Stimulated activated CD4-positive, alpha-beta T cell treated with anti-CD3 and anti-CD28 coated beads, Interleukin-4, amount 100 ng/mL, for 48 hours (primary cell): ENCODE results near the gene CDCA8.
"Not testable (repeated sequence)": the region's sequence is repeated elsewhere in the genome, so short reads cannot be mapped to it uniquely, and the experiment has no call there.

Experiments
- DNase-seq, 2 donors: peaks; one replicate each; pipeline ENCODE4 v3.0.0-alpha.2; 2020; ENCODE audit warnings: low read depth in 2 of 2

CDCA8 gene

DNA sequence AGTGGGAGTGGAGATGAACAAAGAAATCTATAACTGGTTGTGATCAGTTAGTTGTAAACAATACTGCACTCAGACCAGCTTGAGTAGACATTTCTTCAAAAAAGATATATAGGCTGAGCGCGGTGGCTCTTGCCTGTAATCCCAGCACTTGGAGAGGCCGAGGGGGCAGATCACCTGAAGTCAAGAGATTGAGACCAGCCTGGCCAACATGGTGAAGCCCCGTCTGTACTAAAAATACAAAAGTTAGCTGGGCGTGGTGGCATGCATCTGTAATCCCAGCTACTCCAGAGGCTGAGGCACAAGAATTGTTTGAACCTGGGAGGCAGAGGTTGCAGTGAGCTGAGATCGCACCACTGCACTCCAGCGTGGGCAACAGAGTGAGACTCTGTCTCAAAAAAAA, 45.7 kb downstream of the CDCA8 start:
- not testable (repeated sequence) for DNase-seq

DNA sequence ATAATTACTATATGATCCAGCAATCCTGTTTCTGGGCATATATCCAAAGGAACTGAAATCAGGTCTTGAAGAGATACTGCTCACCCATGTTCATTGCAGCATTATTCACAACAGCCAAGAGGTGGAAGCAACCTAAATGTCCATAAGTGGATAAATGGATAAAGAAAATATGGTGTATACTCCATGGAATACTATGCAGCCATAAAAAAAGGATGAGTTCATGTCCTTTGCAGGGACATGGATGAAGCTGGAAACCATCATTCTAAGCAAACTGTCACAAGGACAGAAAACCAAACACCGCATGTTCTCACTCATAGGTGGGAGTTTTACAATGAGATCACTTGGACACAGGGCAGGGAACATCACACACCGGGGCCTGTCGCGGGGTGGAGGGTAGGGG, 46.3 kb downstream of the CDCA8 start:
- DNase-seq = not testable (repeated sequence)

DNA sequence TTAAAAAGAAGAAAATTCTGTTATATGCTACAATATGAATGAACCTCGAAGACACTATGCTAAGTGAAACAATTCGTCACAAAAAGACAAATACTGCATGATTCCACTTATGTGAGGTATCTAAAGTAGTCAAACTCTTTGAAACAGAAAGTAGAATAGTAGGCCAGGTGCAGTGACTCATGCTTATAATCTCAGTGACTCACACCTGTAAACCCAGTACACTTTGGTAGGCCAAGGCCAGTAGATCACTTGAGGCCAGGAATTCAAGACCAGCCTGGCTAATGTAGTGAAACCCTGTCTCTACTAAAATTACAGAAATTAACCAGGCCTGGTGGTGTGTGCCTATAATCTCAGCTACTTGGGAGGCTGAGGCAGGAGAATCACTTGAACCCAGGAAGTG, 46.9 kb downstream of the CDCA8 start:
- DNase-seq = no peak

DNA sequence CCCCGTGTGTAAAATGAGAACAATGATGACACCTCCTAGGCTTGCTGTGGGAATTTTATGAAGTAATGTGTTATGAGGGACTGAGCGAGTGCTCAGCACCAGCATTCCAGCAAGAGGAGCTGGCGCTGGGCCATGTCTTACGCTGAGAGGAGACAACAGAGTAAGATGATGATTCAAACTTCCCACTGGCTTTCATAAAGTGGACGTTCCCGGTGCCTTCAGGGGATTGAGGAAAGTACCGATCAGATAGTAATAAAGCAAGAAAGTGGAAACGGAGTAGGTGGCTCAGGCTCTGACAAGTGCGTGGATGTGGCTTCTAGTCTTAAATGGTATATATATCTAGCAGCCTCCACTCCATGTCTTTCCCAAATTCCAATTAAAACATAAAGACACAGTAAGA, 48.8 kb downstream of the CDCA8 start:
- no peak for DNase-seq

DNA sequence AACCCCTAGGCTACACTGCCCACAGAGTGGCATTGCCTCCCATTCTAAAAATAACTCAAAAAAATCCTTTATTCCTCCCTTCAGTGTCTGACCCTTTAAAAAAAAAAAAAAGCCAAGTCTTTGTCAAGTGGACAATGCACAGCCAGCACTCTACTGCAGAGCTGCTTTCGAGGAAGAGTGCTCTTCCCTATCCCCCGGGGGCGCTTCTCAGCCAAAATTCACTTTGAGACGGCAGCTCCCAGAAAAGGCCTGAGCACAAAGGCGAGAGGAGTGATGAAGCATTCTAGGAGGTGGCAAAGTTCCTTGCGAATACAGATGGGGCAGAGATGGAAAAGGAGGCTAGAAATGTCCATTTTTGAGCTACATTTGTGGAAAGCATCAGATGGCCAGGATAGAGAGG, 49.3 kb downstream of the CDCA8 start:
- no peak for DNase-seq

DNA sequence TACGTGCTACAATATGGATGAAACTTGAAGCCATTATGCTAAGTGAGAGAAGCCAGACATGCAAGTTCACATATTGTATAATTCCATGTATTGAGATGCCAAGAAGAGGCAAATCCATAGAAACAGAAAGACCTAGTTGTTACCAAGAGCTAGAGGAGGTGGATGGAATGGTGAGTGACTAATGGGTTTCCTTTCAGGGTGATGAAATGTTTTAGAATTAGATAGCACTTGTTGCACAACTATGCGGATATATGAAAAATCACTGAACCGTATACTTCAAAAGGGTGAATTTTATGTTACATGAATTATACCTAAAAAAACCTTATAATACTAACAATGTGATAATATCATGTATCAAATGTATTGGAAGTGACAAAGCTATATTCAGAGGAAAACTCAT, 54.5 kb downstream of the CDCA8 start:
- no peak for DNase-seq

DNA sequence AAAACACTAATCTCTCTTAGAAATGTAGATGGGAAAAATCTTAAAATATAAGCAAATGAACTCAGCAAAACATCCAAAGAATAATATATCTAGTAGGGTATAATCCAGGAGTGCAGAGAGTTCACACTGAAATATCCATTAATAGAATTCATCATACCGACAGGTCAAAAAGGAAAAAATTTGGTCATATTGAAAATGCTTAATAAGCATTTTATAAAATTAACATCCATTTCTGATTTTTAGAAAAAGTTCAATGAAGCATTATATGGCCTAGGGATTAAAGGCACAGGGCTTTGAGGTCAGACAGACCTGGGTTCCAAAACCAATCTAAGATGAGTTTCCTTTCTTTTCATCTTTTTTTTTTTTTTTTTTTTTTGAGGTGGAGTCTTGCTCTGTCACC, 56.2 kb downstream of the CDCA8 start:
- no peak for DNase-seq

DNA sequence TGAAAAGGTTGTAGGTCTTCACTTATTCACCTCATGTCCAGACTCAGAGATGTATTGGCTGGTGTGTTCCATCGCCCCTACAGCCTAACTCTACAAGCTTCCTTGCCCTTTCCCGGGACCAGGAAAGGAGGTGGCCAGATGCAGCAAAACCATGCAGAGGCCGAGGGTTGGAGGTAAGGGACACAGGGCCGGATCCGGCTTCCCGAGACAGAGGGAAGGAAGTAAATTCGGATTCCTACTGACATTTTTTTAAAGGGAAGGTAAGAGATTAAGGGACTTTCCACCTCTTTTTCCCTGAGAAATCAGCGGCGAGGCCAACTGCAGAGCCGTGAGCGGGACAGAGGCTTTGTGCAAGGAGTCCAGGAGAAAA, 59.9 kb downstream of the CDCA8 start:
- DNase-seq = no peak

DNA sequence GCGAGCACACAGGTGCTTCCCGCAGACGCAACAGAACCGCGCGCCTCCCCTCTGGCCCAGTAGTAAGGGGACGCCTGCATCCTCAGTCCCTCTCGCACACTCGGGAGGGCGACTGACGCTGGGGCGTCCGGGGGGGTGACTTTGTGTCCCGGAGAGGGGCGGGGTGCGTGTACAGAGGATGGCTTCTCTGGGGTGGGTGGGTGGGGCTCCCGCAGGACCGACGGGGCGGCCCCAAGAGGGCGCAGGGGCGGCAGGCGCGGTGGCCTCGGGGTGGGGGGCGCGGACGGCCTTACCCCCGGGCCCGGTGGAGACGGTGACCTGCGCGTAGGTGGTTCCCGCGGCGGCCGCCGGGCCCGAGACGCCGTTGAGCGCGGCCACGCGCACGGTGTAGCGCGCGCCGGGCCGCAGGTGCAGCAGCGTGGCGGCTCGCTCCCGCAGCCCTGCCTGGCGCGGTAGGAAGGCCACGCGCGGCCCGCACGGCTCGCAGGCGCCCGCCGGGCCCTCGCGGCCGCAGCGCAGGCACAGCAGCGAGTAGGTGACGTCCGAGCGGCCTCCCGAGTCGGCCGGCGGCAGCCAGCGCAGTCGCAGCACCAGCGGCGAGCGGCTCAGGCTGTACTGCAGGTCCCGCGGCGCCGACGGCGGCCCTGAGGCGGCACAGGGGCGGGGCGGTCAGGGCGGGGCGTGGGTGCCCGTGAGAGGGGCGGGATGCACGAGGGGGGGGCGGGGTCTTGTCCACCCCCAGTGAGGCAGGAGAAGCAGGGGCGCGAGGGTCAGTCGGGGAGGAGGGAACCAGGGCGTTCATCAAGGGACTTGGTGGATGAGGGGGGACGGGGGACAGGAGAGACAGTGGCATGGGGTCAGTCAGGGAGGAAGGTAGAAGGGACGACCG, 60.5 kb downstream of the CDCA8 start:
- DNase-seq = peak in 1 of 2 donors; percentile 22

DNA sequence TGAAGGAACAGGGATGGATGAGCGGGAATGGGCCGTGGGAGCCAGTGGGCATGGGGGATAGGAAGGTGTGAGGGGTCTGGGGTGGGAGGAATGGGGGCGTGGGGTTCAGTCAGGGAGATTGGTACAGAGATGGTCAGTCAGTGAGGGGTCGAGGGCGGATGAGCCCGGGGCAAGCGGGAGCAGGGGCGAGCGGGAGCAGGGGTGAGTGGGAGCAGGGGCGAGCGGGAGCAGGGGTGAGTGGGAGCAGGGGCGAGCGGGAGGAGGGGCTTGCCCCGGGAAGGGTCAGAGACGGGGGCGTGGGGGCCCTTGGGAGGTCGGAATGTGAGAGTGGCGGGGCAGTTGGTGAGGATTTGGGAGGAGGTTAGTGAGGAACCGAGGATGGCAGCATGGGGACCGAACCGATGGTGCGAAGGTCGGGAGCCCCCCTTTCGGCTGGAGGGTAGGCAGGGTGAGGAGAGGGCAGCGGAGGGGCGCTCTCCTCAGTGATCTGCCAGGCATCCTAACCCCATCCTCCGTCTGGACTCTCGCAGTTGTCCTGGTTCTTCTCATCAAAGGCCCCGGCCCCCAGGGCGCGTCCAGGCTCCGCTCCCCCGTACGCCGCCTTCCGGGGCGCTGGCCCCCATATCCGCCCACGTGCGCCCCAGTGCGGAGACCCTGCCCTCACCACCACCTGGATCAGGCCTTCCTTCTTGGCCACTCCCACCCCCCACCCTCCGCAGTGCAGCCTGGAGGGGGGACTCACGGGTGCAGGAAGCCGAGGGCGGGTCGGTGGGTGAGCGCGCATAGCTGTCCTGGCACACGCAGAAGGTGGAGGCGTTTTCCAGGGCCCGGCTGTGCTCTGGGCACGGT, 61.4 kb downstream of the CDCA8 start:
- no peak for DNase-seq

DNA sequence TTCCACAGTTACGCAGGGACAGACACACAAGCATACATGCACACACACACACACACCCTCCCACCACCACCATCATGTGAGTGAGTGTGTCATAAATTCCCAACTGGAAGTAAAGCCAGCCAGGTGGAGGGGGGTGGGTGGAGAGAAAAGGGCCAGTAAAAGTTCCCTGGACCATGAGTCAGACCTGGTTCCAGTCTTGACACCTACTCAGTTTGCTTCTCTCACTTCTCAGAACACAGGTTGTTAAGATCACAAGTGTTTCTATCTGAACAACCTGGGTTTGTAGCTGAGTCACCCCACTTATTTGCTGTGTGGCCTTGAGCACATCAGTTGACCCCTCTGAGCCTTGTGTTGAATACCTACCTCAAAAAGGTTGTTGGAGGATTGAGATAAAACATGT, 63.0 kb downstream of the CDCA8 start:
- peak in 1 of 2 donors; percentile 23 for DNase-seq

DNA sequence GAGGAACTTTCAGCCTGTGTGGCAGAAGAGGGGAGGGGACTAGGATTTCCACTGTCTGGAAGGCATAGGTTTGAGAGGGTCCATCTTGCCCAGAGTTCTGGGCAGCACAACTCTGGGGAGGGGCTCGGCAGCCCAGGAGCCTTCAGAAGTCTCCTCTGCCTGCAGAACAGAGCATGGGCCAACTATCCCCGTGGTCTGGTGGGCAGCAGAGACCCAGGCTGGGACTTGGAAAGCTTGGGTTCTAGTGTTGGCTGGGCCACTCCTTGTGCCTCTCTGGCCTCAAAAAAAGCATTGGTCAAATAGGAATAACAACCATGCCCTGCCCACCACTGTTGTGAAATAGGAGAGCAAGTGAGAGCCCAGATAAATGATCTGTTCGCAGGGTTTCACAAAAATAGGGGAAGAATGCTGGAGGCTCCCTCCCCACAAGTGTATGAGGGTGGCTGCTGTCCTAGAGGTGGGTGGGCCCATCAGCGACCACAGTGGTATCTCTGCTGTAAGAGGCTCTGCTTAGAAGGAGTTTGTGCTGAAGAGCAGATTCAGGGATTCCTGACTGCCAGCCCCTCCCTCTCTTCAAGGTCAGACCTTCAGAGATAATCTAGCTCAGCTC, 63.7 kb downstream of the CDCA8 start:
- no peak for DNase-seq
